ENCODE data around the gene SEMA5A.

The SEMA5A gene

GRCh38 chr5:9467199-9468059 is 78.4 kb downstream of the SEMA5A start:
- ATAC-seq (replicated peaks) (no peak), DNase-seq (no peak)
- H3K27me3 Mint-ChIP-seq, result no peaks in the 10 kb centered on the region
- H3K4me3 Mint-ChIP-seq, result no peak overlapping the region
- peaks cover 0 to 10% of the 10 kb centered on the region in 2 donors for H3K9me3 Mint-ChIP-seq
- no peaks in the 10 kb centered on the region for H3K4me1 Mint-ChIP-seq (ENCODE audit: low read depth in 2 of 2)
- H3K27ac Mint-ChIP-seq, result no peak overlapping the region
- no peaks in the 10 kb centered on the region for H3K36me3 Mint-ChIP-seq (ENCODE audit: insufficient read depth)

- Mint-ChIP-seq H3K4me3 (no peak overlapping the region), H3K27ac (no peak overlapping the region), H3K9me3 (peaks cover 0 to 6% of the 10 kb centered on the region in 2 donors), H3K27me3 (no peaks in the 10 kb centered on the region), H3K4me1 (ENCODE audit: low read depth in 2 of 2) (no peaks in the 10 kb centered on the region), H3K36me3 (ENCODE audit: insufficient read depth) (no peaks in the 10 kb centered on the region)
- no peak for ATAC-seq (replicated peaks)
- DNase-seq, result no peak
These were observed 79.2 kb downstream of the SEMA5A start for GRCh38 chr5:9466697-9467096.

GRCh38 chr5:9464478-9464877 is 81.4 kb downstream of the SEMA5A start:
- no peak overlapping the region for H3K27ac Mint-ChIP-seq
- DNase-seq (no peak), ATAC-seq (replicated peaks) (no peak)
- H3K27me3 Mint-ChIP-seq, result no peaks in the 10 kb centered on the region
- no peak overlapping the region for H3K4me3 Mint-ChIP-seq
- H3K9me3 Mint-ChIP-seq, result peaks cover 0 to 6% of the 10 kb centered on the region in 2 donors
- no peaks in the 10 kb centered on the region for H3K4me1 Mint-ChIP-seq (ENCODE audit: low read depth in 2 of 2)
- no peaks in the 10 kb centered on the region for H3K36me3 Mint-ChIP-seq (ENCODE audit: insufficient read depth)

GRCh38 chr5:9462109-9462508 is 83.8 kb downstream of the SEMA5A start:
- Mint-ChIP-seq H3K27me3 (no peaks in the 10 kb centered on the region), H3K9me3 (peaks cover 7 to 9% of the 10 kb centered on the region in 2 donors), H3K4me3 (no peak overlapping the region), H3K4me1 (ENCODE audit: low read depth in 2 of 2) (no peaks in the 10 kb centered on the region), H3K36me3 (ENCODE audit: insufficient read depth) (no peaks in the 10 kb centered on the region), H3K27ac (no peak overlapping the region)
- DNase-seq (no peak), ATAC-seq (replicated peaks) (no peak)

GRCh38 chr5:9460885-9461645 is 84.8 kb downstream of the SEMA5A start:
- peaks cover 7 to 11% of the 10 kb centered on the region in 2 donors for H3K9me3 Mint-ChIP-seq
- no peaks in the 10 kb centered on the region for H3K36me3 Mint-ChIP-seq (ENCODE audit: insufficient read depth)
- no peak for DNase-seq
- no peaks in the 10 kb centered on the region for H3K27me3 Mint-ChIP-seq
- H3K4me3 Mint-ChIP-seq, result no peak overlapping the region
- H3K27ac Mint-ChIP-seq, result no peak overlapping the region
- ATAC-seq (replicated peaks), result no peak
- H3K4me1 Mint-ChIP-seq (ENCODE audit: low read depth in 2 of 2), result no peaks in the 10 kb centered on the region

GRCh38 chr5:9456435-9457042 is 89.3 kb downstream of the SEMA5A start:
- no peak for DNase-seq
- Mint-ChIP-seq H3K27ac (no peak overlapping the region), H3K9me3 (peaks cover 8 to 15% of the 10 kb centered on the region in 2 donors), H3K4me1 (ENCODE audit: low read depth in 2 of 2) (no peaks in the 10 kb centered on the region), H3K27me3 (no peaks in the 10 kb centered on the region), H3K36me3 (ENCODE audit: insufficient read depth) (no peaks in the 10 kb centered on the region), H3K4me3 (no peak overlapping the region)
- no peak for ATAC-seq (replicated peaks)

GRCh38 chr5:9455826-9456434 is 89.9 kb downstream of the SEMA5A start:
- no peak overlapping the region for H3K27ac Mint-ChIP-seq
- DNase-seq, result no peak
- H3K4me3 Mint-ChIP-seq, result no peak overlapping the region
- H3K27me3 Mint-ChIP-seq, result no peaks in the 10 kb centered on the region
- H3K36me3 Mint-ChIP-seq (ENCODE audit: insufficient read depth), result no peaks in the 10 kb centered on the region
- H3K9me3 Mint-ChIP-seq, result peaks cover 10 to 21% of the 10 kb centered on the region in 2 donors
- no peak for ATAC-seq (replicated peaks)
- no peaks in the 10 kb centered on the region for H3K4me1 Mint-ChIP-seq (ENCODE audit: low read depth in 2 of 2)

GRCh38 chr5:9454491-9454890 is 91.4 kb downstream of the SEMA5A start:
- no peaks in the 10 kb centered on the region for H3K4me1 Mint-ChIP-seq (ENCODE audit: low read depth in 2 of 2)
- H3K4me3 Mint-ChIP-seq, result no peak overlapping the region
- peaks cover 12 to 25% of the 10 kb centered on the region in 2 donors for H3K9me3 Mint-ChIP-seq
- H3K27me3 Mint-ChIP-seq, result no peaks in the 10 kb centered on the region
- ATAC-seq (replicated peaks) (no peak), DNase-seq (no peak)
- no peaks in the 10 kb centered on the region for H3K36me3 Mint-ChIP-seq (ENCODE audit: insufficient read depth)
- H3K27ac Mint-ChIP-seq, result no peak overlapping the region

- H3K4me1 Mint-ChIP-seq (ENCODE audit: low read depth in 2 of 2), result no peaks in the 10 kb centered on the region
- H3K9me3 Mint-ChIP-seq, result peaks cover 12 to 28% of the 10 kb centered on the region in 2 donors
- no peak overlapping the region for H3K4me3 Mint-ChIP-seq
- DNase-seq (no peak), ATAC-seq (replicated peaks) (no peak)
- H3K27ac Mint-ChIP-seq, result no peak overlapping the region
- no peaks in the 10 kb centered on the region for H3K36me3 Mint-ChIP-seq (ENCODE audit: insufficient read depth)
- no peaks in the 10 kb centered on the region for H3K27me3 Mint-ChIP-seq
These were observed 91.8 kb downstream of the SEMA5A start for GRCh38 chr5:9454012-9454481.

- Mint-ChIP-seq H3K4me3 (no peak overlapping the region), H3K36me3 (ENCODE audit: insufficient read depth) (no peaks in the 10 kb centered on the region), H3K4me1 (ENCODE audit: low read depth in 2 of 2) (no peaks in the 10 kb centered on the region), H3K27ac (no peak overlapping the region), H3K9me3 (peaks cover 12 to 32% of the 10 kb centered on the region in 2 donors), H3K27me3 (no peaks in the 10 kb centered on the region)
- no peak for DNase-seq
- ATAC-seq (replicated peaks), result no peak
These were observed 92.3 kb downstream of the SEMA5A start for GRCh38 chr5:9453480-9454011.

- Mint-ChIP-seq H3K27ac (no peak overlapping the region), H3K4me1 (ENCODE audit: low read depth in 2 of 2) (no peaks in the 10 kb centered on the region), H3K9me3 (peaks cover 9 to 35% of the 10 kb centered on the region in 2 donors), H3K4me3 (no peak overlapping the region), H3K36me3 (ENCODE audit: insufficient read depth) (no peaks in the 10 kb centered on the region), H3K27me3 (no peaks in the 10 kb centered on the region)
- ATAC-seq (replicated peaks), result no peak
- DNase-seq, result no peak
These were observed 93.7 kb downstream of the SEMA5A start for GRCh38 chr5:9452181-9452580.

GRCh38 chr5:9451037-9451436 is 94.8 kb downstream of the SEMA5A start:
- H3K9me3 Mint-ChIP-seq, result peaks cover 7 to 35% of the 10 kb centered on the region in 2 donors
- no peaks in the 10 kb centered on the region for H3K36me3 Mint-ChIP-seq (ENCODE audit: insufficient read depth)
- no peak overlapping the region for H3K4me3 Mint-ChIP-seq
- no peak overlapping the region for H3K27ac Mint-ChIP-seq
- DNase-seq (no peak), ATAC-seq (replicated peaks) (no peak)
- no peaks in the 10 kb centered on the region for H3K27me3 Mint-ChIP-seq
- H3K4me1 Mint-ChIP-seq (ENCODE audit: low read depth in 2 of 2), result no peaks in the 10 kb centered on the region

GRCh38 chr5:9447691-9448090 is 98.2 kb downstream of the SEMA5A start:
- DNase-seq, result no peak
- Mint-ChIP-seq H3K36me3 (ENCODE audit: insufficient read depth) (no peaks in the 10 kb centered on the region), H3K9me3 (peaks cover 8 to 43% of the 10 kb centered on the region in 2 donors), H3K27ac (no peak overlapping the region), H3K27me3 (no peaks in the 10 kb centered on the region), H3K4me1 (ENCODE audit: low read depth in 2 of 2) (no peaks in the 10 kb centered on the region), H3K4me3 (no peak overlapping the region)
- no peak for ATAC-seq (replicated peaks)
